Keratinocyte (primary cell): Measurements from ENCODE around the gene TTC9B.

Experiments
- CTCF ChIP-seq, 3 experiments: IDR thresholded peaks in 1 of 3; conservative IDR thresholded peaks in 1 of 3; optimal IDR thresholded peaks in 1 of 3; 2 replicates in 2 of 3; 3 replicates in 1 of 3; pipeline versions ENCODE3 to v1.5.1; 2011; ENCODE audit warnings: low read length in 3 of 3, mild to moderate bottlenecking in 3 of 3, moderate library complexity in 2 of 3, control low read depth in 1 of 3, inconsistent platforms in 1 of 3; ENCODE audit not compliant: insufficient read depth in 2 of 3; ENCODE audit errors: extremely low read depth in 1 of 3
- EZH2 ChIP-seq: IDR thresholded peaks from one replicate; pipeline ENCODE4 v1.6.1; 2012; ENCODE audit warnings: inconsistent platforms, mild to moderate bottlenecking, low read length, moderate library complexity

GRCh38 chr19:40204381-40204780 is 13.8 kb downstream of the TTC9B start:
- no peak for TF ChIP-seq EZH2
- TF ChIP-seq CTCF (optimal IDR thresholded peaks at IDR 0.05 in 1 of 3, IDR thresholded peaks at IDR 0.05 in 1 of 3, conservative IDR thresholded peaks at IDR 0.05 in 1 of 3; ENCODE audit: extremely low read depth in 1 of 3, insufficient read depth in 2 of 3, low read length in 3 of 3) = no peak
